HepG2 (cell line): ENCODE measurements around the gene MBD3. TPM values are rescaled to one million over a fixed set of nuclear protein-coding genes. Genes with fewer than 3 reads are reported as not detected.
A peak's percentile ranks its signal among the peaks of the same experiment; 100 is the strongest.

ENCODE experiments used
- EEA1 ChIP-seq: sonication (generic); formaldehyde crosslinking; IDR thresholded peaks from 2 replicates; pipeline ENCODE4 v1.5.1; 2020; ENCODE audit warnings: mild to moderate bottlenecking, missing genetic modification reagents, borderline replicate concordance
- ERF ChIP-seq: IDR thresholded peaks from 2 replicates; pipeline ENCODE4 v1.6.1; 2018; ENCODE audit warnings: missing biosample characterization, missing genetic modification reagents
- KDM5B ChIP-seq: sonication (generic); formaldehyde crosslinking; IDR thresholded peaks from 2 replicates; pipeline ENCODE4 v1.4.0; 2020; ENCODE audit warnings: missing genetic modification reagents, mild to moderate bottlenecking, borderline replicate concordance
- MATR3 ChIP-seq: sonication (generic); formaldehyde crosslinking; IDR thresholded peaks from 2 replicates; pipeline ENCODE4 v1.4.0; 2020; ENCODE audit warnings: missing genetic modification reagents
- MAZ ChIP-seq, 2 experiments: sonication (generic) in 1 of 2; formaldehyde crosslinking in 1 of 2; IDR thresholded peaks; 2 replicates each; pipeline versions ENCODE4 v1.5.0 to v1.6.1; 2012 to 2020; ENCODE audit warnings: low read depth in 2 of 2, mild to moderate bottlenecking in 2 of 2, borderline replicate concordance in 1 of 2, improper control_type of control experiment in 1 of 2, low read length in 1 of 2, missing genetic modification reagents in 1 of 2, moderate library complexity in 1 of 2
- MBD4 ChIP-seq: IDR thresholded peaks from 2 replicates; pipeline ENCODE4 v1.6.1; 2012; ENCODE audit warnings: low read length, inconsistent platforms, borderline replicate concordance
- NFYC ChIP-seq: IDR thresholded peaks from 2 replicates; pipeline ENCODE4 v1.6.1; 2016; ENCODE audit warnings: missing genetic modification reagents, missing compliant biosample characterization
- PLRG1 ChIP-seq: fragments of 450-650 bp; conservative IDR thresholded peaks from 2 replicates; pipeline ENCODE4 v1.6.1; 2016
- RBFOX2 ChIP-seq: fragments of 200-400 bp; formaldehyde crosslinking; IDR thresholded peaks from 2 replicates; pipeline ENCODE4 v1.6.1; 2017; ENCODE audit warnings: low read depth, mild to moderate bottlenecking, low read length
- SALL2 ChIP-seq: sonication (generic); formaldehyde crosslinking; IDR thresholded peaks from 2 replicates; pipeline ENCODE4 v1.8.1; 2023; ENCODE audit warnings: mild to moderate bottlenecking, missing genetic modification reagents, inconsistent platforms
- TEAD2 ChIP-seq: sonication (generic); formaldehyde crosslinking; IDR thresholded peaks from 2 replicates; pipeline ENCODE4 v1.9.0; 2021; ENCODE audit warnings: missing genetic modification reagents
- ZNF331 ChIP-seq: sonication (generic); formaldehyde crosslinking; IDR thresholded peaks from 2 replicates; pipeline ENCODE4 v1.4.0; 2020; ENCODE audit warnings: missing genetic modification reagents
- ZNF333 ChIP-seq: sonication (generic); formaldehyde crosslinking; IDR thresholded peaks from 2 replicates; pipeline ENCODE4 v1.4.0; 2020; ENCODE audit warnings: mild to moderate bottlenecking, missing genetic modification reagents, borderline replicate concordance
- ZNF891 ChIP-seq: sonication (generic); formaldehyde crosslinking; IDR thresholded peaks from 2 replicates; pipeline ENCODE4 v1.5.0; 2020; ENCODE audit warnings: mild to moderate bottlenecking, missing genetic modification reagents
- polyA plus RNA-seq, 8 experiments: library from polyadenylated mRNA; depleted of rRNA in 3 of 8; stranded (reverse) in 7 of 8; unstranded in 1 of 8; fragments of >200 nt; fragmentation: Illumina TruSeq in 4 of 8; extraction: Trizol in 4 of 8; gene quantifications; 2 replicates each; pipeline versions ENCODE4 v1.2.1 to v1.2.3, GENCODE V29; 2011 to 2016; ENCODE audit warnings: low read depth in 4 of 8, missing spikeins in 1 of 8, mixed read lengths in 1 of 8; ENCODE audit not compliant: insufficient read depth in 1 of 8
- total RNA-seq, 5 experiments: library from RNA; depleted of rRNA; stranded (reverse); fragments of >200 nt; fragmentation: Illumina TruSeq; extraction: Trizol; gene quantifications; 2 replicates each; pipeline ENCODE4 v1.2.3, GENCODE V29; 2016; ENCODE audit warnings: low read depth in 1 of 5
- TF ChIP-seq, protein P1 (sequence below): sonication (generic); formaldehyde crosslinking; IDR thresholded peaks from 2 replicates; pipeline ENCODE4 v1.9.0; 2022; ENCODE audit warnings: low read depth, missing genetic modification reagents
- TF ChIP-seq, protein P2 (sequence below): sonication (generic); formaldehyde crosslinking; IDR thresholded peaks from 2 replicates; pipeline ENCODE4 v1.4.0; 2020; ENCODE audit warnings: missing genetic modification reagents
- TF ChIP-seq, protein P3 (sequence below): sonication (generic); formaldehyde crosslinking; IDR thresholded peaks from 2 replicates; pipeline ENCODE4 v1.4.0; 2020; ENCODE audit warnings: mild to moderate bottlenecking, missing genetic modification reagents
- TF ChIP-seq, protein P4 (sequence below): sonication (generic); formaldehyde crosslinking; IDR thresholded peaks from 2 replicates; pipeline ENCODE4 v1.4.0; 2020; ENCODE audit warnings: mild to moderate bottlenecking, low read depth, missing genetic modification reagents
- TF ChIP-seq, protein P5 (sequence below): IDR thresholded peaks from 2 replicates; pipeline ENCODE4 v1.6.1; 2012; ENCODE audit warnings: inconsistent platforms
- TF ChIP-seq, protein P6 (sequence below): sonication (generic); formaldehyde crosslinking; IDR thresholded peaks from 2 replicates; pipeline ENCODE4 v1.4.0; 2020; ENCODE audit warnings: low read depth, mild to moderate bottlenecking, missing genetic modification reagents

The MBD3 gene
- total and polyA plus RNA-seq, 2 of the 13 experiments (the other 11 are each of a cell fraction or from before 2014, with no cell fraction given), result 21.2 to 76.9 TPM

DNA sequence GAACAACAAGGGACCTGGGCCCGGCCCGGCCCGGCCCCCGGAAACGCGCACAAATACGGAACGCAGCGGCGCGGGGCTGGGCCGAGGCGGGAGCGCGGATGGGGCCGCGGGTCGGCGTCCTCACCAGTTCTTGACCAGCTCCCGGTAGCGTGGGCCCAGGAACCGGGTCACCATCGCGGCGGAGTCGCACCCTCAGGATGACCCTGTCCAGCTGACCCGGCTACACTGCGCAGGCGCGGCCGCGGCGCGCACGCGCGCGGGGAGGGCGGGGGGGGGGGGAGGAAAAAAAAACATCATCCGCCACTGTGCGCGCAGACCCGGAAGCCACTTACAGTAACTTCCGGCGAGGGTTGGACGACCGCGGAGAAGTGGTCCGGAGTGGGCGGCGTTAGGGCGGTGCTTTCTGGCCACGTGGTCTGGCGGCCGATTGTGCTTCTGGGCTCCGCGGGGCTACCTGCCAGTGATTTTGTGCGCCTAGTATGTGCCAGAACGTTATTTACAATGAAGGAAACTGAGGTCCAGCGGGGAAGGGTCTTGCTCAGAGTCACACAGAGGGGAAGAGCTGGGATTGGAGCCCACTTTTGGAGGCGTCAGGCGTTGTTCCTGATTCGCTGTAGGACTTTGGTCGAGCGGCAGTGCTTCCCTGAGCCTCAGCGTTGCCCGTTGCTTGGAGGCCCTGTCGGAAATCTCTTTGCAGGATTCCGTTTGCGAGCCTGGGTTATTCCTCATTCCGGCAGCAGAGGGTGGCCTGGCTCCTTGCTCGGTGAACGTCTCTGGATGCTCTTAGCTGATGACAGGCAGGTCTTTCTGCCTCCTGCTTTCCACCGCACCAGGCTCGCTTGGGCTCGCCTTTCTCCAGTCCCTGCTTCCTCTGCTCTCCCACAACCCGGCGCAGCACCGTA, 12.8 kb upstream of the MBD3 start, which contains the start of gene UQCR11 (continued):
- TF ChIP-seq, protein P1, sequence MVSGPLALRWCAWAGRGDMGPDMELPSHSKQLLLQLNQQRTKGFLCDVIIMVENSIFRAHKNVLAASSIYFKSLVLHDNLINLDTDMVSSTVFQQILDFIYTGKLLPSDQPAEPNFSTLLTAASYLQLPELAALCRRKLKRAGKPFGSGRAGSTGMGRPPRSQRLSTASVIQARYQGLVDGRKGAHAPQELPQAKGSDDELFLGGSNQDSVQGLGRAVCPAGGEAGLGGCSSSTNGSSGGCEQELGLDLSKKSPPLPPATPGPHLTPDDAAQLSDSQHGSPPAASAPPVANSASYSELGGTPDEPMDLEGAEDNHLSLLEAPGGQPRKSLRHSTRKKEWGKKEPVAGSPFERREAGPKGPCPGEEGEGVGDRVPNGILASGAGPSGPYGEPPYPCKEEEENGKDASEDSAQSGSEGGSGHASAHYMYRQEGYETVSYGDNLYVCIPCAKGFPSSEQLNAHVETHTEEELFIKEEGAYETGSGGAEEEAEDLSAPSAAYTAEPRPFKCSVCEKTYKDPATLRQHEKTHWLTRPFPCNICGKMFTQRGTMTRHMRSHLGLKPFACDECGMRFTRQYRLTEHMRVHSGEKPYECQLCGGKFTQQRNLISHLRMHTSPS (CRISPR knock-in tag), result no peak
- TF ChIP-seq KDM5B (CRISPR knock-in tag) (peak; percentile 59; the same call in 1 of the 2 replicates), PLRG1 (no peak), ZNF333 (CRISPR knock-in tag) (peak; percentile 89; the same call in 1 of the 2 replicates), ZNF331 (peak; percentile 52), EEA1 (CRISPR knock-in tag) (no peak), ERF (CRISPR knock-in tag) (no peak), SALL2 (CRISPR knock-in tag) (peak; percentile 44; the same call in 1 of the 2 replicates), MATR3 (no peak), NFYC (CRISPR knock-in tag) (no peak), ZNF891 (CRISPR knock-in tag) (peak; percentile 47; the same call in 1 of the 2 replicates), MBD4 (no peak), RBFOX2 (peak; percentile 86), MAZ (IDR thresholded peaks at IDR 0.05; ENCODE audit: borderline replicate concordance, low read depth, low read length) (0 out of 2 replicates have a peak, but pooled peaks have one; percentile 16), MAZ (CRISPR knock-in tag; IDR thresholded peaks at IDR 0.05; ENCODE audit: low read depth) (no peak), TEAD2 (CRISPR knock-in tag) (no peak)
- TF ChIP-seq, protein P2, sequence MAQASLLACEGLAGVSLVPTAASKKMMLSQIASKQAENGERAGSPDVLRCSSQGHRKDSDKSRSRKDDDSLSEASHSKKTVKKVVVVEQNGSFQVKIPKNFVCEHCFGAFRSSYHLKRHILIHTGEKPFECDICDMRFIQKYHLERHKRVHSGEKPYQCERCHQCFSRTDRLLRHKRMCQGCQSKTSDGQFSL (CRISPR knock-in tag), result peak; percentile 30; the same call in 1 of the 2 replicates
- TF ChIP-seq, protein P3, sequence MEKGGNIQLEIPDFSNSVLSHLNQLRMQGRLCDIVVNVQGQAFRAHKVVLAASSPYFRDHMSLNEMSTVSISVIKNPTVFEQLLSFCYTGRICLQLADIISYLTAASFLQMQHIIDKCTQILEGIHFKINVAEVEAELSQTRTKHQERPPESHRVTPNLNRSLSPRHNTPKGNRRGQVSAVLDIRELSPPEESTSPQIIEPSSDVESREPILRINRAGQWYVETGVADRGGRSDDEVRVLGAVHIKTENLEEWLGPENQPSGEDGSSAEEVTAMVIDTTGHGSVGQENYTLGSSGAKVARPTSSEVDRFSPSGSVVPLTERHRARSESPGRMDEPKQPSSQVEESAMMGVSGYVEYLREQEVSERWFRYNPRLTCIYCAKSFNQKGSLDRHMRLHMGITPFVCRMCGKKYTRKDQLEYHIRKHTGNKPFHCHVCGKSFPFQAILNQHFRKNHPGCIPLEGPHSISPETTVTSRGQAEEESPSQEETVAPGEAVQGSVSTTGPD (CRISPR knock-in tag), result no peak
- TF ChIP-seq, protein P4, sequence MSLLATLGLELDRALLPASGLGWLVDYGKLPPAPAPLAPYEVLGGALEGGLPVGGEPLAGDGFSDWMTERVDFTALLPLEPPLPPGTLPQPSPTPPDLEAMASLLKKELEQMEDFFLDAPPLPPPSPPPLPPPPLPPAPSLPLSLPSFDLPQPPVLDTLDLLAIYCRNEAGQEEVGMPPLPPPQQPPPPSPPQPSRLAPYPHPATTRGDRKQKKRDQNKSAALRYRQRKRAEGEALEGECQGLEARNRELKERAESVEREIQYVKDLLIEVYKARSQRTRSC (CRISPR knock-in tag), result no peak
- TF ChIP-seq, protein P5, sequence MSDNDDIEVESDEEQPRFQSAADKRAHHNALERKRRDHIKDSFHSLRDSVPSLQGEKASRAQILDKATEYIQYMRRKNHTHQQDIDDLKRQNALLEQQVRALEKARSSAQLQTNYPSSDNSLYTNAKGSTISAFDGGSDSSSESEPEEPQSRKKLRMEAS, result peak; percentile 91
- TF ChIP-seq, protein P6, sequence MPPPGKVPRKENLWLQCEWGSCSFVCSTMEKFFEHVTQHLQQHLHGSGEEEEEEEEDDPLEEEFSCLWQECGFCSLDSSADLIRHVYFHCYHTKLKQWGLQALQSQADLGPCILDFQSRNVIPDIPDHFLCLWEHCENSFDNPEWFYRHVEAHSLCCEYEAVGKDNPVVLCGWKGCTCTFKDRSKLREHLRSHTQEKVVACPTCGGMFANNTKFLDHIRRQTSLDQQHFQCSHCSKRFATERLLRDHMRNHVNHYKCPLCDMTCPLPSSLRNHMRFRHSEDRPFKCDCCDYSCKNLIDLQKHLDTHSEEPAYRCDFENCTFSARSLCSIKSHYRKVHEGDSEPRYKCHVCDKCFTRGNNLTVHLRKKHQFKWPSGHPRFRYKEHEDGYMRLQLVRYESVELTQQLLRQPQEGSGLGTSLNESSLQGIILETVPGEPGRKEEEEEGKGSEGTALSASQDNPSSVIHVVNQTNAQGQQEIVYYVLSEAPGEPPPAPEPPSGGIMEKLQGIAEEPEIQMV (CRISPR knock-in tag), result 0 out of 2 replicates have a peak, but pooled peaks have one; percentile 11
